HepG2 (cell line): ENCODE results near the gene CCDC97. TPM values are rescaled to one million over a fixed set of nuclear protein-coding genes. Genes with fewer than 3 reads are reported as not detected.
A peak's percentile ranks its signal among the peaks of the same experiment; 100 is the strongest.

Source experiments
- ATAD3A ChIP-seq: sonication (generic); formaldehyde crosslinking; IDR thresholded peaks from 2 replicates; pipeline ENCODE4 v1.4.0; 2020; ENCODE audit warnings: missing genetic modification reagents
- FIP1L1 ChIP-seq: fragments of 200-400 bp; formaldehyde crosslinking; IDR thresholded peaks from 2 replicates; pipeline ENCODE4 v1.6.1; 2018; ENCODE audit warnings: low read depth, mild to moderate bottlenecking, low read length, moderate library complexity, borderline replicate concordance; ENCODE audit not compliant: insufficient read depth
- FOXK2 ChIP-seq: fragments of 450-650 bp; IDR thresholded peaks from 2 replicates; pipeline ENCODE4 v1.6.1; 2016
- GPBP1L1 ChIP-seq: sonication (generic); formaldehyde crosslinking; IDR thresholded peaks from 2 replicates; pipeline ENCODE4 v1.5.0; 2020; ENCODE audit warnings: mild to moderate bottlenecking, missing genetic modification reagents
- IKZF5 ChIP-seq: IDR thresholded peaks from 2 replicates; pipeline ENCODE4 v1.6.1; 2018; ENCODE audit warnings: missing genetic modification reagents, mild to moderate bottlenecking, missing compliant biosample characterization
- KLF6 ChIP-seq: IDR thresholded peaks from 2 replicates; pipeline ENCODE4 v1.8.0; 2016; ENCODE audit warnings: missing biosample characterization, missing genetic modification reagents
- KMT2A ChIP-seq: sonication (generic); formaldehyde crosslinking; IDR thresholded peaks from 2 replicates; pipeline ENCODE4 v1.4.0; 2020; ENCODE audit warnings: missing genetic modification reagents
- LCORL ChIP-seq, 2 experiments: fragments of 450-650 bp in 1 of 2; sonication (generic) in 1 of 2; formaldehyde crosslinking in 1 of 2; IDR thresholded peaks; 2 replicates each; pipeline versions ENCODE4 v1.5.0 to v1.6.1; 2017 to 2020; ENCODE audit warnings: antibody characterized with exemption in 1 of 2, missing genetic modification reagents in 1 of 2
- PAX8 ChIP-seq: sonication (generic); formaldehyde crosslinking; IDR thresholded peaks from 2 replicates; pipeline ENCODE4 v1.8.0; 2022; ENCODE audit warnings: mild to moderate bottlenecking, missing genetic modification reagents, borderline replicate concordance
- PHF21A ChIP-seq: sonication (generic); formaldehyde crosslinking; IDR thresholded peaks from 2 replicates; pipeline ENCODE4 v1.5.0; 2020; ENCODE audit warnings: mild to moderate bottlenecking, missing genetic modification reagents
- PPARG ChIP-seq: conservative IDR thresholded peaks from 2 replicates; pipeline ENCODE4 v1.6.1; 2016; ENCODE audit warnings: missing biosample characterization, missing genetic modification reagents
- RARG ChIP-seq: sonication (generic); formaldehyde crosslinking; IDR thresholded peaks from 2 replicates; pipeline ENCODE4 v1.4.0; 2020; ENCODE audit warnings: low read depth, mild to moderate bottlenecking, missing genetic modification reagents
- SMAD9 ChIP-seq: sonication (generic); formaldehyde crosslinking; IDR thresholded peaks from 2 replicates; pipeline ENCODE4 v1.5.1; 2020; ENCODE audit warnings: mild to moderate bottlenecking, missing genetic modification reagents
- SUZ12 ChIP-seq: fragments of 150-350 bp; IDR thresholded peaks from 2 replicates; pipeline ENCODE4 v1.6.1; 2014; ENCODE audit warnings: low read depth, low read length
- TIGD3 ChIP-seq: sonication (generic); formaldehyde crosslinking; IDR thresholded peaks from 2 replicates; pipeline ENCODE4 v1.5.1; 2020; ENCODE audit warnings: mild to moderate bottlenecking, missing genetic modification reagents, borderline replicate concordance
- ZMYM2 ChIP-seq: sonication (generic); formaldehyde crosslinking; IDR thresholded peaks from 2 replicates; pipeline ENCODE4 v1.8.0; 2022; ENCODE audit warnings: mild to moderate bottlenecking, missing genetic modification reagents
- ZNF143 ChIP-seq: sonication (generic); formaldehyde crosslinking; IDR thresholded peaks from 2 replicates; pipeline ENCODE4 v1.4.0; 2020; ENCODE audit warnings: missing genetic modification reagents
- ZNF224 ChIP-seq: sonication (generic); formaldehyde crosslinking; IDR thresholded peaks from 2 replicates; pipeline ENCODE4 v1.5.0; 2020; ENCODE audit warnings: mild to moderate bottlenecking, missing genetic modification reagents
- ZNF296 ChIP-seq: sonication (generic); formaldehyde crosslinking; conservative IDR thresholded peaks from 2 replicates; pipeline ENCODE4 v1.5.0; 2020; ENCODE audit warnings: mild to moderate bottlenecking, missing genetic modification reagents
- ZNF484 ChIP-seq: sonication (generic); formaldehyde crosslinking; IDR thresholded peaks from 2 replicates; pipeline ENCODE4 v1.5.1; 2020; ENCODE audit warnings: mild to moderate bottlenecking, low read depth, missing genetic modification reagents, borderline replicate concordance
- ZNF550 ChIP-seq: sonication (generic); formaldehyde crosslinking; IDR thresholded peaks from 2 replicates; pipeline ENCODE4 v1.4.0; 2020; ENCODE audit warnings: mild to moderate bottlenecking, missing genetic modification reagents, borderline replicate concordance
- ZNF703 ChIP-seq: sonication (generic); formaldehyde crosslinking; IDR thresholded peaks from 2 replicates; pipeline ENCODE4 v1.5.1; 2020; ENCODE audit warnings: missing genetic modification reagents, mild to moderate bottlenecking, moderate library complexity, borderline replicate concordance
- ZNF780A ChIP-seq: sonication (generic); formaldehyde crosslinking; IDR thresholded peaks from 2 replicates; pipeline ENCODE4 v1.8.0; 2022; ENCODE audit warnings: mild to moderate bottlenecking, missing genetic modification reagents, moderate library complexity
- polyA plus RNA-seq, 8 experiments: library from polyadenylated mRNA; depleted of rRNA in 3 of 8; stranded (reverse) in 7 of 8; unstranded in 1 of 8; fragments of >200 nt; fragmentation: Illumina TruSeq in 4 of 8; extraction: Trizol in 4 of 8; gene quantifications; 2 replicates each; pipeline versions ENCODE4 v1.2.1 to v1.2.3, GENCODE V29; 2011 to 2016; ENCODE audit warnings: low read depth in 4 of 8, missing spikeins in 1 of 8, mixed read lengths in 1 of 8; ENCODE audit not compliant: insufficient read depth in 1 of 8
- total RNA-seq, 5 experiments: library from RNA; depleted of rRNA; stranded (reverse); fragments of >200 nt; fragmentation: Illumina TruSeq; extraction: Trizol; gene quantifications; 2 replicates each; pipeline ENCODE4 v1.2.3, GENCODE V29; 2016; ENCODE audit warnings: low read depth in 1 of 5
- TF ChIP-seq, protein P1 (sequence below): conservative IDR thresholded peaks from 2 replicates; pipeline ENCODE4 v1.6.1; 2018; ENCODE audit warnings: missing genetic modification reagents
- TF ChIP-seq, protein P2 (sequence below): sonication (generic); formaldehyde crosslinking; IDR thresholded peaks from 2 replicates; pipeline ENCODE4 v1.5.1; 2020; ENCODE audit warnings: mild to moderate bottlenecking, missing genetic modification reagents, moderate library complexity

The CCDC97 gene
- total and polyA plus RNA-seq, 2 of the 13 experiments (the other 11 are each of a cell fraction or from before 2014, with no cell fraction given), result 6.2 to 7.3 TPM

- TF ChIP-seq, protein P1, sequence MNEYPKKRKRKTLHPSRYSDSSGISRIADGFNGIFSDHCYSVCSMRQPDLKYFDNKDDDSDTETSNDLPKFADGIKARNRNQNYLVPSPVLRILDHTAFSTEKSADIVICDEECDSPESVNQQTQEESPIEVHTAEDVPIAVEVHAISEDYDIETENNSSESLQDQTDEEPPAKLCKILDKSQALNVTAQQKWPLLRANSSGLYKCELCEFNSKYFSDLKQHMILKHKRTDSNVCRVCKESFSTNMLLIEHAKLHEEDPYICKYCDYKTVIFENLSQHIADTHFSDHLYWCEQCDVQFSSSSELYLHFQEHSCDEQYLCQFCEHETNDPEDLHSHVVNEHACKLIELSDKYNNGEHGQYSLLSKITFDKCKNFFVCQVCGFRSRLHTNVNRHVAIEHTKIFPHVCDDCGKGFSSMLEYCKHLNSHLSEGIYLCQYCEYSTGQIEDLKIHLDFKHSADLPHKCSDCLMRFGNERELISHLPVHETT (CRISPR knock-in tag), result no peak
- TF ChIP-seq TIGD3 (CRISPR knock-in tag) (no peak), FIP1L1 (no peak), ZNF550 (CRISPR knock-in tag) (no peak), PPARG (0 out of 2 replicates have a peak, but pooled peaks have one; percentile 31), SUZ12 (no peak), LCORL (IDR thresholded peaks at IDR 0.05) (no peak), LCORL (CRISPR knock-in tag; IDR thresholded peaks at IDR 0.05) (peak; percentile 79), ATAD3A (CRISPR knock-in tag) (no peak), ZNF296 (CRISPR knock-in tag) (no peak), RARG (CRISPR knock-in tag) (no peak), PHF21A (CRISPR knock-in tag) (no peak), ZNF484 (CRISPR knock-in tag) (no peak), PAX8 (CRISPR knock-in tag) (no peak), ZNF224 (CRISPR knock-in tag) (no peak), KLF6 (no peak), SMAD9 (CRISPR knock-in tag) (no peak), FOXK2 (no peak), ZNF703 (CRISPR knock-in tag) (no peak), KMT2A (CRISPR knock-in tag) (no peak), ZMYM2 (CRISPR knock-in tag) (no peak), ZNF143 (CRISPR knock-in tag) (no peak), ZNF780A (peak; percentile 97; the same call in 1 of the 2 replicates), GPBP1L1 (no peak), IKZF5 (CRISPR knock-in tag) (peak; percentile 50; the same call in 1 of the 2 replicates)
- TF ChIP-seq, protein P2, sequence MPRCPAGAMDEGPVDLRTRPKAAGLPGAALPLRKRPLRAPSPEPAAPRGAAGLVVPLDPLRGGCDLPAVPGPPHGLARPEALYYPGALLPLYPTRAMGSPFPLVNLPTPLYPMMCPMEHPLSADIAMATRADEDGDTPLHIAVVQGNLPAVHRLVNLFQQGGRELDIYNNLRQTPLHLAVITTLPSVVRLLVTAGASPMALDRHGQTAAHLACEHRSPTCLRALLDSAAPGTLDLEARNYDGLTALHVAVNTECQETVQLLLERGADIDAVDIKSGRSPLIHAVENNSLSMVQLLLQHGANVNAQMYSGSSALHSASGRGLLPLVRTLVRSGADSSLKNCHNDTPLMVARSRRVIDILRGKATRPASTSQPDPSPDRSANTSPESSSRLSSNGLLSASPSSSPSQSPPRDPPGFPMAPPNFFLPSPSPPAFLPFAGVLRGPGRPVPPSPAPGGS, result no peak
These were observed 15.1 kb downstream of the CCDC97 start (continued) for GRCh38 chr19:41324921-41325639.
